NCI-H2196 (cell line): ENCODE results near the gene ALDH1L2.
"Not testable (repeated sequence)": the region's sequence is repeated elsewhere in the genome, so short reads cannot be mapped to it uniquely, and the experiment has no call there.

ENCODE experiments used
- DNase-seq: peaks from one replicate; lab custom pipeline; 2025; ENCODE audit not compliant: unreplicated experiment; lab: John Stamatoyannopoulos, UW

The ALDH1L2 gene

DNA sequence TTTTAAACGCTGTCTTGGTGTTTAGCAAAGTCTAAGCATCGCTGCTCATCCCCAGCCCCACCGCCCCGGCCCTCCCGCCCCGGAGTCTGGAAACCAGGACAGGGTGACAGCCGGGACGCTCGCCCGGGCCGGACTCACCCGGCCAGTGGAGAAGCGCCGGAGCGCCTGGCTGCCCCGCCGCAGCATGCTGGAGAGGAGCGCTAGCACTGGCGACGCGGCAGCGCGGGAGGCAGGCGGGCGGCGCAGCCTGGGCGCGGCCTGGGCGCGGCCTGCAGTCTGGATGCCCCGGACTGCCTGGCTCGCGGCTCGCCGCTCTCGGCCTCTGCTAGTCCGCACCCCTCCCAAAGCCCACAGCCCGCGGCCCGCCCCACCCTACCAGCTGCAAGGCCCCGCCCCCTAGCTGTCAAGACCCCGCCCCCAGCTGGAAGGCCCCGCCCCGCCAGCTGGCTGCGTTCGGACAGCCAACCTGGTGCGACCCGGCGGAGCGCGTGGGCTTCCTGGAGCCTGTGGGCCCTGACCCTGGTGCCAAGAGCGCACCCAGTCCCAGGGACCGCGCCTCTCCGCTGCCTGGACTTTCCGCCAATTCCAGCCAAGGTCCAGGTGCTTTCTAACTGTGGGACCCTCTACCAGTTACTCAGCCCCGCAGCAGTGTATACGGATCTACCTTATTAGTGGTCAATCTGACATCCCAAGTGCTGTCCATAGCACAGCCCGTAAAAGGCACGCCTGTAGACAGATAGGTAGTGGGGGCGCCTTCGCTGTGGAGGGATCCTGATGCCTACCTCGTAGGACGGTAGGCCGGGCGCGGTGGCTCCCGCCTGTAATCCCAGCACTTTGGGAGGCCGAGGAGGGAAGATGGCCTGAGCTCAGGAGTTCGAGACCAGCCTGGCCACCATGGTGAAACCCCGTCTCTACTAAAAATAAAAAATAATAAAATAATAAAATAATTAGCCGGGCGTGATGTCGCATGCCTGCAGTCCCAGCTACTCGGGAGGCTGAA lies at the start of gene ALDH1L2:
ALDH1L2 (minus strand) TSS at position 208 of the 1,000 bp plus-strand sequence; CDS start at position 186, 22 bp downstream.
- DNase-seq: no peak

- no peak for DNase-seq
Observed at GRCh38 chr12:105120551-105120950, 36.3 kb upstream of the ALDH1L2 start.

GRCh38 chr12:105116969-105117368 lies 32.7 kb upstream of the ALDH1L2 start:
- no peak for DNase-seq

DNA sequence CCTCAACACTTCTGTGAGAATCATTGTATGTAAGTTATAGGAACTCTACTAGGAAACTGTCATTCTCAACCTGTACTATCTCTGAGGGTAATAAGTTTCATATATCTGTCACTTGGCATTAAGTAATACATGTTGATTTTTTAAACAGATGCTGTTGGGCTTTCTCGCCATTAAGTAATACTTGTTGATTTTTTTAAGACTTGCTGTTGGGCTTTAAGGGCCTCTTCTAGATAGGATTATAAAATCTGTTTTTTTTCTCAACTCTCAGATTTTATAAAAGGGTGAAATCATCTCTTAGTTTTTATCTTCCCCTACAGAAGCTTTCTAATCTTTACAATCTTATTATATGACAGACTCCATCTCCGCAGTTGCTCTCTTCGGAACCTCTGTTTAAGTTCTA lies 28.8 kb upstream of the ALDH1L2 start:
- no peak for DNase-seq

DNA sequence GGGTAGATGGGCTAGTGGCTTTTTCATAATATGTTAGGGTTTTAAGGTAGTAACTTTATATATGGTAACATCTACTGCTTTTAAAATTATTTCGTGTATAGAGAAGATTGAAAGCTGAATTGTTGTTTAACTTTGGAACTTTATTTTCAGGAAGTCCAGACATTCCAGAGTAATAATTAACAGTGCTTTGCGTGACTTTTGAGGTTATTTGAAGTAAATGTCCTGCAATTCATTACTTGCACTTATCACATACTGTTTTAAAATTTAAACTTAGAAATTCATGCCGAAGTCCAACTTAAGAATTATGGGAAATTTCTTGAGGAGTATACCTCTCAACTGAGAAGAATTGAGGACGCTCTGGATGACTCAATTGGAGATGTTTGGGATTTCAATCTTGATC lies 26.6 kb upstream of the ALDH1L2 start:
- no peak for DNase-seq

- no peak for DNase-seq
Observed at GRCh38 chr12:105109465-105110212, 25.4 kb upstream of the ALDH1L2 start.

DNA sequence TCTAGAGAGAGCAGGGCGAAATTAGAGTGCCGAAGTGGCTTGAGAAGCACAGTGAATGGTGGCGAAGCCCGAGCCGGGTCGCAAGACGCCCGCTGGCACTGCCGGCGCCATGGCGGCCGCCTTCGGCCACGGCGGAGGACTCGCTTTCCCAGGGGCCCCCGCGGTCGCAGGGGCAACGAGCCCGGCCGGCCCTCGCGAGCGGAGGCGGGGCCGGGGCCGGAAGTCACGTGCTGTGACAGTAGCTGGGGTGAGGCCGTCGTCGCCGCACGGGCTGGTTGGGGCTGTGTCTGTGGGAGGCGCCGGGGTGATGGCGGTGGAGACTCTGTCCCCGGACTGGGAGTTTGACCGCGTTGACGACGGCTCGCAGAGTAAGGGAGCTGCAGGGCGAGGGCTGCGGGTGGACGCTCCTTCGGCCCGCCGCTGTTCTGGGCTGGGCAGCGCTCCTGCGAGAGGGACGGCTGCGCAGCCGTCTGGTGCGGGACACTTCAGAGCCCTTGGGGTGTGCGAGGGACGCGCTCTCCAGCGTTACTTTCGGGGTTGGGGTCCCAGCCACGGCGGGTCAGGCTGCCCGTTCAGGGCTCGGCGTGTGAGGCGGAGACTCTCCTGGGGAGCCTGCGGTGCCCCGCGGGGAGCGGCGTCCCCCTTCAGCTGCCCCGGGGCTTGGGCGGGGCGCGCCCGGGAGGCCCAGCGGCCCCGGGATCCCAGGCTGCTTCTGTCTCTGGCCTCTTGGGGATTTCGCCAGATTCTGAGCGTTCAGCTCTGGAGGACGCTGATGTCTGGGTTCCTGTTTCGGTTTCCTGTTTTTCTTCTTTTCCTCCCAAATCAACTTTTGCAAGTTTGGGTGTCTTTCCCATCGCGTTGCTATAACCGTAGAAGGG lies 23.5 kb upstream of the ALDH1L2 start, which contains the start of gene WASHC4:
WASHC4 (plus strand) TSS at position 238 of the 878 bp plus-strand sequence; CDS start at position 308, 70 bp downstream.
- DNase-seq: peak; percentile 95

DNA sequence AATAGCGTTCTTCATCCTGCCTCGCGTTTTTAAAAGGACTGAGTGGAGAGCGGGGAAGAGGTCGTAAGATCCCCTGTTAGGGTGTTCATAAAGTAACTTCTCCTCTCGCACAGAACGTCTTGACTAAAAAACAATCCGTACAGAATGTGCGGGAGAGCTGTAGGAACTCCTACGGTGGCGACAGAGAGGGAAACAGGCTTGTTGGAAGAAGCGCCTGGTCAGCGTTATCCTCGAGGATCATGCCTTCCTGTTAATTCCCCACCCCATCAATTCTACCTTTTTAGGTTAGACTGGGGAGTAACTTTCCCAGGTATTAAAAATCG lies 22.9 kb upstream of the ALDH1L2 start:
- DNase-seq: no peak

DNA sequence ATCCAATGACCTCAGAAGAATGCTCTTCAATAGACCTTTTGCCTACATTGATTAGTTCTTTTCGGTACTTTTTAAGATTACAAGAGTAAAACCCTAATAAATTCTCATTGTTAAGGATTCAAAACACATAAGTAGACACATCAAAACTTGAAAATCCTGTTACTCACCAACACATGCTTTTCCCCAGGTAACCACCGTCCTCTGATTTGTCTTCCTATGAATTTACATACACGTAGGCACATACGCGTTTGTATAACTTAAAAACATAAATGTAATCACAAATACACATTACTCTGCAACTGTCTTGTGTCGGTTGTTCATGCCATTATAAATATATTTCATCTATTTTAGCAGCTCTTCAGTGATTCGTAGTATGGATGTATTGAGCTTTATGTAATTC lies 22.4 kb upstream of the ALDH1L2 start:
- DNase-seq: no peak

GRCh38 chr12:105104762-105105161 lies 20.5 kb upstream of the ALDH1L2 start:
- DNase-seq: no peak

GRCh38 chr12:105102673-105103072 lies 18.4 kb upstream of the ALDH1L2 start:
- DNase-seq: no peak

DNA sequence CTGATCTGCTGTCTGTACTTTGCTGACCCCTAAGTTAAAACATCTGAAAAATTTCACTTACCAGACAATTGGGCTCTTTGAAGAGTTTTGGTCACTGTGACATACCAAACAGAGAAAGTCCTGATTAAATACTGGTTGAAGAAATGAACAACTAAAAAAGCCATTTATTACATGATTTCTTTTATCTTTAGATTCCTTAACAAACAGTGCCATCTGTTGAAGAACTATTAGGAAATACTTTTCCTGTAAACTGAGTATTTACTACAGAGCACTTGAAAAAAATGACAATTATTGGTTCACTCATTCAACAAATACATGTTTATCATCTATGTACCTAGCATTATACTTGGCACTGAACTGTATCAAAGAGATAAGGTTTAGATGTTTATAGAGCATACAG lies 16.7 kb upstream of the ALDH1L2 start:
- DNase-seq: no peak

DNA sequence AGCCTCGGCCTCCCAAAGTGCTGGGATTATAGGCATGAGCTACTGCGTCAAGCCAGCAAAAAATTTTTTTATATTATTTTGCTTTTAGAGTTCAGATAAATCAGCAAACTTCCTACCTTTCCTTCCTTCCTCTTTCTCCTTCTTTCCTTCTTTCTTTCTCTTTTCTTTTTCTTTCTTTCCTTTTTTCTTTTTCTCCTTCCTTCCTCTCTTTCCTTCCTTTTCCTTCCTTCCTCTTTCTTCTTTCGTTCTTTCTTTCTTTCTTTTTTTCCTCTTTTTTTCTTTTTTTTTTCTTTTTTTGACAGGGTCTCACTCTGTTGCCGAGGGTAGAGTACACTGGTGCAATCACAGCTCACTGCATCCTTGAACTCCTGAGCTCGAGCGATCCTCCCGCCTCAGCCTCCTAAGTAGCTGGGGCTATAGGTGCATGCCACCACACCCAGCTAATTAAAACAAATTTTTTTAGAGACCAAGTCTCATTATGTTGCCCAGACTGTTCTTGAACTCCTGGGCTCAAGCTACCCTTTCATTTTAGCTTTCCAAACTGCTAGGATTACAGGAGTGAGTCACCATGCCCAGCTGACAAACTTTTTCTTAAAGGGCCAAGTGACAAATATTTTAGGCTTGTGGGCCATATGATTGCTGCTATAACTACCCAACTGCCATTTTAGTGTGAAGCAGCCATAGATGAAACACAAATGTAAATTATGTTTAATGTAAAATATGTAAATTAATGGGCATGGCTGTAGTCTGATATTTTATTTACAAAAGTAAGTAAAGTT lies 16.1 kb upstream of the ALDH1L2 start:
- DNase-seq: no peak

DNA sequence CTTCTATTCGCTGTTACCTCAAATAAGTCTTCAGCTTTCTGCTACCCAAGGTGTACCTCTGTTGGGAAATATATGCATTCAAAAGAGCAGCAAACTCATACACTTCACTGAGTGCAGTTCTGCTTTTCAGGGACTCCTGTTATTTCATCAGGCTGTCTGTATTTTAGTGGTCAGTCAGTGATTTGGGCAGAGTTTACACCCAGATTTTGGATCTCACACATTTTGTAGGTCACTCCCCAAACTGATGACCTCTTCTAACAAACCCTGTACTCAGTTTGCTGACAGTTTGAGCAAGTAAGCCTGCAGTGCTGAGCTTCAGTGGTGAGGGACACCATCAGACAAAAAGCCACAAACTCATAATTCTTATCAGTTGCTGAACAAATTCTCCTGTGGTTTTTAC lies 15.1 kb upstream of the ALDH1L2 start:
- no peak for DNase-seq

DNA sequence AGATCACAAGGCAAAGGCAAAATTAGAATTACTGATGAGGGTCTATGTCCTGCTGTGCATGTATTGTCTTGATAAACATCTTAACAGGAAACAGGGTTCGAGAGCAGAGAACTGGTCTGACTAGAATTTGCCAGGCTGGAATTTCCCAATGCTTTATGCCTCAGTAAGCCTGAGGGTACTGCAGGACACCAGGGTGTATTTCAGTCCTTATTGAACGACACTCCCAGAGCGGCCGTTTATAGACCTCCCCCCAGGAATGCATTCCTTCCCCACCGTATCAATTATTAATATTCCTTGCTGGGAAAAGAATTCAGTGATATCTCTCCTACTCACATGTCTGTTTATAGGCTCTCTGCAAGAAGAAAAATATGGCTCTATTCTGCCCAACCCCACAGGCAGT lies 11.1 kb upstream of the ALDH1L2 start:
- not testable (repeated sequence) for DNase-seq

DNA sequence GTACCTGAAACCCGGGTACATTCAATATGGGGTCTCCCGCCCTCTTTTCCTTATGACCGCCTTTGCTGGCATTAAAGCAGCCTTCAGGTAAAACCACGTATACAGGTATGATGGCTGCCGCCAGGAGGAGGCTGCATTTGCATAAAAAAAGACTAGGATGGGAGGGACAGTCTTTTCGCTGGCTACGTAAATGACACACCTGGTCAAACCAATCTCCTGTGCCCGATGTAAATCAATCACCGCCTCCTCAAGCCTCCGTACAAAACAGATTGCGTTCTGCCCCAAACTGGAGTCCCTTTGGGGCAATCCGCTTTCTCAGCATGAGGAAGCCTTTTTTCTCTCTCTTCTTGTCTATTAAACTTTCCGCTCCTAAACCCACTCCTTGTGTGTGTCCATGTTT lies 8.1 kb upstream of the ALDH1L2 start:
- DNase-seq: no peak

DNA sequence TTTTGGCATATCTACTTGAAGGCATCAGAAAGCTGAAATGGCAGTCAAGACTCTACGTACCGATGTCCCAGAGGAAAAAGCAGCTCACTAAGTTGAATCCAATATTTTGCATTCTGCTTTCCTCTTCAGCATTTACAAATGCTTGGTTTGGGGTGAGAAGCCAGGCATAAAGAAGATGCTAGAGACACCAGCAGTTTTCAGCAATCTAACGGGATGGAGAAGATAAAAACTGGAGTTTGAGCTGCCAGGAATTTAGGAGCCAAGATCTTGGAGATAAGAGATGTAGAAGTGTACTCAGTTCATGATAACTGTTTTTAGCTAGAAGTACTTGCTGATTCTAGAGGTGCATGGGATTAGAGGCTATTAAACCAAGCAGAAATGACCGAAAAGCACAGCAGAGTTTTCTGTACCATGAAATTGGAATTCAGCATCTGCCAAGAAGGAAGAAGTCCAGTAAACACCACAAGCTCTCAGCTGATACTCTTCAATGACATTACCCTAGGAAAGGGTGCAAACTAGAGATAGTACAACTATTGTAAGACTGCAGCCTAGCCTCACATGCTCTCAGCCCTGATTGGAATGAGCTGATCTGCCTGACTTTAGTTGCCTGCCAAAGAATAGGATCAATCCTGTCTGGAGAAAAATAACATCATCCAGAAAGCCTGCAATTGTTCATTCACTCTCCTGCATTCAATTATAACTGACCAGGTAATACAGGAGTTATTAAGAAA lies 7.4 kb upstream of the ALDH1L2 start:
- no peak for DNase-seq

DNA sequence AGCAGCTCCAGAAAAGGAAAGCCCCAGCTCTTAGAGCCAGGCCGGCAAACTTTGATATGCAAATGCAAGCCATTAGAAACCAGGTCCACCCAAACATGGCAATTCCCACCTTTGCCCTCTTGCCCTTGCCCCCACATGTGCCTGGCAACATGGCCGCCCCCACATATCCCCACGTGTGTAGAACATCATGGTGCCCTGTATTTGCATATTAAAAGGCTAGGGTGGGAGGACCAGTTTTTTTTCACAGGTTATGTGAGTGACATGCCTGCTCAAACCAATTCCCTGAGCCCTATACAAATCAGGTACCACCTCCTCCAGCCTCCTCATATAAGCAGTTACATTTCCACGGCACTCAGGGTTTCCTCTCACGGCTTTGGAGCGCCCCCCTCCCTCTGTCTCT lies 6.1 kb upstream of the ALDH1L2 start:
- no peak for DNase-seq

GRCh38 chr12:105089817-105090216 lies 5.6 kb upstream of the ALDH1L2 start:
- no peak for DNase-seq

- no peak for DNase-seq
Observed at GRCh38 chr12:105085501-105085900, 1.2 kb upstream of the ALDH1L2 start.
